ENCODE results near the gene CTNND2.
A peak's percentile ranks its signal among the peaks of the same experiment; 100 is the strongest.

CTNND2 gene

DNA sequence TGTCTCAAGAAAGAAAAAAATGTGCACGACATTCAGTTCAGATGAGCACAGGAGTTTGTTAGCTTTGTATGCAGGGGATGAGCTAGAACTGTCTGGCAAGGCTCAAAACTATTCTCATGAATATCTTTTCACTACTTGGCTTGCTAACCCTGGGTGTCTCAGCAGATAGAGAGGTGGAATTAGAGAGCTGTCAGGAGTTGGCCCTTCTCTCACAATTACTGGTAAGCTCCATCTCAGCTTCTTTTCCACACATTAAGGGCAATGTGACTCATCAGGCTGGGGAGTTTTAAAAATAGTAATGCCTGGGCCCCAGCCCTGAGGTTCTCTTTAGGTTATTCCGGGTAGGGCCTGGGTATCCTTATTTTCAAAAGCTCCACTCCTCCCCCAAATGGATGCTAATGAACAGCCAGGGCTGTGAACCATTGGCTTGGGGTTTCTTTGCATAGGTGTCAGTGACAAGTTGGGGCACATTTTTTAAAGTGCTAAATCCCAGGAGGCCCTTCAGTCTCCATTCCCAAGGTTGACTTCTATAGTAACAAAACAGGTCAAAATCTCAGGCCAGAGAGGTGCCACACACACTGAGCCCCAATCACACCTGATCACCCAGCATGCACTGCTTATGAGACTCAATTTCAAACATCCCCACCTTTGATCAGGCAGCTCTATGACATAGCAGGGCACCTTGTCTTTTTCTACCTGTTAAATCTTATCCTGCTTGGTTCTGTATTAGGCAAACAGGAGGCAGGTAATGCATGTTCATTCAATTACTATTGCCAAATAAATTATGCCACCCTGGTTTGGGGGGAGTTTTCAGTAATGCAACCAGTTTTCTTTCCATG lies 903.5 kb downstream of the CTNND2 start:
- no peak for DNase-seq

DNA sequence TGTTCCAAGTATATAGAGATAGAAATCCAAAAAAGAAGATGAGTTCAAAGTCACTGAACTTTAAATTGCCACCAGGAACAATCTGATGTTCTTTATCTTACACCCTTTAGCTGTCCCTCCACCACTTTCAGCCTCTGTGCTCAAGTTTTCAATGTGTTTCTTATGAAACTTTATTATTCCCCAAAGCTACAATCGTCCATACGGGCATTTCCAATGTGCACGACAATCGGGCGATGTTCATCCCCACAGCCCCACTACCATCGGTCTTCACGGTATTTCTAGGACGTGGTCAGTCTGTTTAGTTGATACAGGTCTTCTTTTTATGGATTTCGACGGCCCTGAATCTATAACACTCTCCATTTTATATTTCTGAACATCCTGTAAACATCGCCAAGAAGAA lies 904.5 kb downstream of the CTNND2 start:
- DNase-seq, result no peak

DNA sequence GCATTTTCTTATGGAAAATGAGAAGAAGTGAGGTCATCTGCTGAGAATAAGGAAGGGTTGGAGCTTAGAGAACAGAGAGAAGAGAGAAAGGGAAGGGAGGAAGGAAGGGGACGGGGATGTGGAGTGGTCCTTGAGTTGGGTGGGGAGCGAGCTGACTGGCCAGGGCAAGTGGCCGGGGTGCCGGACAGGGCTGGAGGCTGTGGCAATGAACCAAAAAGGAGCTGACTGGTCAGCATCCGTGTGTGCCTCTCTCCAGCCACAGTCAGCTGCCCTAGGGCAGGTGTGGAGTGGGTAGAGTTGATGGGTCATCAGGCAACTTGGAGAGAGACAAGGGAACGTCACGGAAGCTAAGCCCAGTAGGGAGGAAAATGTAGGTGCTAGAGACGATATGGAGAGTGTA lies 908.4 kb downstream of the CTNND2 start:
- no peak for DNase-seq

DNA sequence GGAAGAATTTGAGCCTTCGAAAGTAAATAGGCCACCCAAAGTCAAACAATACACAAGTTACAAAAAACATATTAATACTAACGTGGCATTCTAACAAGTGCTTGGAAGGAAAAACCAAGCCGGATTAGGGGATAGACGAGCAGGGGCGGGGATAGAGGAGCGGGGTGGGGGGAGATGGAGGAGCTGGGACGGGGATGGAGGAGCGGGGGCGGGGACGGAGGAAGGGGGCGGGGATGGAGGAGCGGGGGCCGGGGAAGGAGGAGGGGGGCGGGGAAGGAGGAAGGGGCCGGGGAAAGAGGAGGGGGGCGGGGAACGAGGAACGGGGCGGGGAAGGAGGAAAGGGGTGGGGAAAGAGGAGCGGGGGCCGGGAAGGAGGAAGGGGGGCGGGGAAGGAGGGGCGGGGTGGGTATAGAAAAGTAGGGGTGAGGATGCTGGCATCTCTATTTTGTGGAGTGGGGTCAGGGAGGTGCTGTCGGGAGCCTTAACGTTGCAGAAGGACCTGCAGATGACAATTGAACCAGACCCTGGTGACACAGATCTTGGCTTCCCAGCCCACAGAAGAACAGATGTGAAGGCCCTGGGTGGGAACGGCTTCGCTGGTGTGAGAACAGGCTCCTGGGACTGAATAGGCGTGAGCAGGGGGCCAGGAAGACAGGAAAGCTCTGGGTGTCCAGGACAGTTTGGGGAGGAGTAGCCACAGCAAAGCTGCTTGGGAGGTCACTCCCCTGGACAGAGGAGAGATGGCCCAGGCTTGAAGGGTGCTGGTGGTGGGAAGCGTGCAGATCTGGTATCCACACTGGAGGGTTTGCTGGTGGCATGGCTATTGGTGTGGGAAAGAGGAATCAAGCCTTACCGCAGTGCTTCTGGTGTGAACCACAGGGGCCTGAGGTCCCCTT lies 909.9 kb downstream of the CTNND2 start:
- no peak for DNase-seq

DNA sequence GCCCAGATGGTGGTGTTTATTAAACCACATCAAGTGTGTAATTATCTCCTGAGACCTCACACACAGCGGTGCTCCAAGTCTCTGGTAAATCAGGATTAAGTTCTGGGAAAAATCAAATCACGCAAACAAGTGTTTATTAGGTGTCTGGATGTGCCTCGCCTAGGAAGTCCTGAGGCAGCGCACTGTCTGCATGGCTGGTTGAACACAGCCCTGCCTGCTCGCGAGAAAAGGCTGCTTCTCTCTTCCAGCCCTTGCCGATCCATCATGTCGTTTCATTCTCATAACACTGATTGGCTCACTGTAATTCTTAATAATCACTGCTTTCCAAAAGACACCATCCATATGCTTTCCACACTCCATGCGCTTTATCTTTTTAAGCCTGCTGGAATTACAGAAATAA lies 913.6 kb downstream of the CTNND2 start:
- DNase-seq, result no peak

DNA sequence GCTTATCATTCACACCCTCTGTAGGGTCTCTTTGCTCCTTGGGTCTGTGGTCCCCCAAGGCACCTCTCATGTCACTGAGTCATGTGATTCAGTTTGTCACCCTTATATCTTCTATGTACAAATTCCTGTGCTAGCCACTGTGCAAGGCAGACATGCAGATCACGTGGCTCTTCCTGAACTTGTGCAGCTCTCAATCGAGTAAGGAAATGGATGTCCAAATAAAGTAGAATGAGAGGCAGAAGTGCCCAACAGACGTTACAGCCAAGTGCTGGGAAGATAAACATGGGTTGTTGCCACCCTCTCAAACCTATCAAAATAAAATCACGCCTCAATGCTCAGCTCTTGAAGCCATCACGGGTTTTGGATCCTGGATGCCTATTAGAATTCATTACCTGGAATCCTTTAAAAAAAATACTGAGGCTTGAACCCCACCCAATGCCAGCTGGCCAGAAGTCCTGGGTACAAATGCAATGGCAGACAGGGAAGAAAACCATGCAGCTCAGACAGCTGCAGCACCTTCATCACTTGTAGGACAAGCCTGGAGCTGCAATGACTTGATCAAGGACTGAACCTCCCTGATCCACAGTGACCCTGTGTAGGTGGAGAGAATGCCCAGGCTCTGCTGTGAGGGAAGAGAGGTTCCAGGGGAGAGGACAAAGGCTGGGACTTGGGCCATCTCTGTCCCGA lies 914.5 kb downstream of the CTNND2 start:
- DNase-seq, result no peak

DNA sequence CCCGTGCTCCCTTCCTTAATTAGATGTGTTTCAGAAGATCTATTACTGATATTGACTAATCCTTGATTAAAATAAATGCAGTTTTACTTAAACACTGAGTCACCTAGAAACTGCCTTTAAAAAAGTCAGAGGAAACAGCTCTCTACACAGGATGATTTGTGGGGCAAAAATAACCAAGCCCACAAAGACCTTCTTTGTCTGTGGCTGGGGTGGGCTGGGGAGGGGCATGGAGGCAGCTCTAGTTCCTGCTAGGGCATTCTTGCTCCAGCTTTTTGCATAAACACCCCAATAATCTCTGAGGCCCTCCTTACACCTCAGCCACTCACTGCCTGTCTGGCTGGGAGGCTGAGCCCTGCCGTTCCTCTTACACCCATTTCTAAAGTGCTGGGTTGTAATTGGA lies 915.6 kb downstream of the CTNND2 start:
- no peak for DNase-seq

DNA sequence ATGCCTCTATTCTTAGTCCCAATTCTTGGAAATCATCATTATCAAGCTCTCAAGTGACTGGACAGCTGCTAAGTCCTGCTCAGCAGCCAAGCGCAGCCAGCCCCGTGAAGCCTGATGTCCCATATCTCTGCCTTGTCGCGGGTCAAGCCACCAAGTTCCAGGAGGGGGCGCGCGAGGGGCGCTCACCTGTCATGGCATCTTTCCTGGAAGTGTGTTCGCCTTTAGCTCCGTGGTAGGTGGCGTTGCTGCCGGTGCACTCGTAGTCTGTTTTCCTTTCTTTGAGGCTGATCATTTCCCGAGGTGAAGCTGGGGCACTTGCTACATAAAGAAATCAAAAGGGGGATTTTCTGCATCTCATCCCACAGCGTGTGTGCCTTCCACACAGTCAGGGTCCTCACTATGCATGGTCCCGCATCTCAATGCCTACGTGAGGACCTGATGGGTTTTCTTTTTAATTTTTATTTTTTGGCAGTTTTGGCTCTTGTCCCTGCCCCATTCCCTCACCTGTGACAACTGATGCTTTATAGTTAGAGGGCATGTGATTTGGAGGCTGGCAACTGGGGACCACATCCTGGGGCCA lies 916.2 kb downstream of the CTNND2 start:
- DNase-seq, result peak; percentile 46 to 52

DNA sequence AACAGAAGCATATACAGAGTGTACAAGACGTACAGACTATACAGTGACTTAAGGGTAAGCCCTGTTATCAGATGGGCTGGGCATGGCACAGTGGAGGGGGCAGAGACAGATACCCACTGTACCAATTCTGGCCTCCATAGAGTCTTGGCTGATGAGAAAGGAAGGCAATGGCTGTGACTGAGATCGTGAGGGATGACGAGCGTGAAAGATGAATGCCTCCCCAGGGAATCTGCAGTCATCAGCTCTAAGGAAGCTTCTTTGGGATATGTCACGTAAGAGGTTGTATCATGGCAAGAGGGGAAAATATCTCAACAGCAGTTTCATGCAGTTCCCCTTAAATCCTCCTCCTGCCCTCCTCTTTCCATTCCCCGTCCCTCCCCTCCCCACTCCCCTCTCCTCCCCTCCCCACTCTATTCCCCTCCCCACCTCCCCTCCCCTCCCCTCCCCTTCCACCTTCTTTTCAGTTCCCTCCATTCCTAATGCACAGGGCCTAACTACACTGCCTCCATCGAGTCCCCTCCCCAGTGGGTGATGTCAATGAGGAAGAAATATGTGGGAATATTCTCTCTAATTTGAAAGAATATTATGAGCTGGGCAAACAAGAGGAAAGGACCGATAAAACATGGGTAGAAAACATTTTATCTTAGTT lies 916.8 kb downstream of the CTNND2 start:
- no peak for DNase-seq

DNA sequence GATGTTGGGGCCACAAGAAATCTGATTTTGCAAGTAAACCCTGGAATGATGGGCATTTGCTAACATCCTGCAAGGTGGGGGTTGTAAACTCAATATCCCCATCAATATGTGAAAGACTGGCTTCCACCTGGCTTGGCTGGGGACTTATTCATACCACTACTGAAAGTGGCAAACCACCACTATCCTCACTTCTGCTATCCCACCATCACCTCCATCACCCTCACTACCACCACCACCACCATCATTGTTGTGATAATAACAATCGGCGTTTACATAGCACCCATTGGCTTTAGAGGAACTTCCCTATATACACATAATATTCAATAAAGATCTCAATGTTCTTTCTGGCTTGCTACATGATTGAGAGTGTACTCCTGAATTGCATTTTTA lies 918.5 kb downstream of the CTNND2 start:
- DNase-seq, result no peak

DNA sequence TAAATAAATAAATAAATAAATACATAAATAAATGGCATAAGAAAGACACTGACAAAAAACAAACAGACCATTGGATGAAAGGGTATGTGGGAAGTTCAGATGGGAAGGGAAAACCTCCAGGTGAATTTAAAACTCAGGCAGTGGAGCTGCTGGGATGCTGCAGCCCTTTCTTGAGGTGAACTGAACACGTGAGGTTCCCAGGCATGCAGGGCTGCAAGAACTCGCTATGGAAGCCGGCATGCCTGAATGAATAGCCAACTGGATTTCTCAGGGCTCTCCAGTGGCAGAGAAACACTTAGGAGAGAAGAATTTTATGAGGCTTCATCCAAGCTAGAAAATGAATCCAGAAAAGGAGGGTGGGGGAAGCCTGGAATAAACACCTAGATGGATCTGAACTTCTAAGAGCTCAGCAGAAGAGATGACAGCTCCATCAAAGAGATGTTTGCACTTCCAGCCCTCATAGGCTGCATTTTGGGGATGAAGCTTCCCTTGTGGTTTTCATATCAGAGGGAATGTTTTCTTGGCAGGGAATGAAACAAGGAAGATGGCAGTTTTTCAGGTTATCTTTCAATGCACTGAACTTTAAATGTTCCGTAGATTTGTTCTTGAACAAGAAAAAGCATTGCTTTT lies 919.0 kb downstream of the CTNND2 start:
- no peak for DNase-seq

DNA sequence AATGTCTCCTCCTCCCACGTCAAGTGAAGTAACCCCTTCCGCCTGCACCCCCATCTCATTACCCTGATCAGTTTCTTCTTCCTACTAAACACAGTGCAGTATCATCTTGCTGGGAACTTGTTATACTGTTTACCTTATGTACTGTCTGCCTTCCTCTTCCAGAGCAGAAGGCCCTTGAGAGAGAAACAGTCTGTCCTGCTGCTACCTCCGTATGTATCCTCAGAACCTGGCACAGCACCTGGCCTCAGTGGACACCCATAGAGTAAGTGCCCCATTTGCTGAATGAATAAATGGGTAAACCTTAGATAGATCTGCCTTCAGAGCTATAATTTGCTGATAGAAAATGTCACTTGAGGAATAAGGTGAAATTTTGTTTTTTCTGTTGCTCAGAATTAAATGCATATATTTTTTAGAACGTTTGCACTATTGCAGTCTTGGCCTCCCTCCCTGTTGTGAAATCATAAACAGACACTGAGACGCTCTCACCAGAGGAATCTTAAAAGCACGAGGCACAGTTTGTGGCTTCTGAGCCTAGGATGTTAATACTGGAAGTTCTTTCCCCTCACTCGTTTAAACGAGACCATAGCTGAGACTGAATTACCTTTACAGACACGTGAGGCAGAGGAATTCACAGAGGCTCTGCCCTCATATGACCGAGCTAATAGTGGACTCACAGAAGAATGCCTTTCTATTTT lies 920.1 kb downstream of the CTNND2 start:
- DNase-seq, result no peak

DNA sequence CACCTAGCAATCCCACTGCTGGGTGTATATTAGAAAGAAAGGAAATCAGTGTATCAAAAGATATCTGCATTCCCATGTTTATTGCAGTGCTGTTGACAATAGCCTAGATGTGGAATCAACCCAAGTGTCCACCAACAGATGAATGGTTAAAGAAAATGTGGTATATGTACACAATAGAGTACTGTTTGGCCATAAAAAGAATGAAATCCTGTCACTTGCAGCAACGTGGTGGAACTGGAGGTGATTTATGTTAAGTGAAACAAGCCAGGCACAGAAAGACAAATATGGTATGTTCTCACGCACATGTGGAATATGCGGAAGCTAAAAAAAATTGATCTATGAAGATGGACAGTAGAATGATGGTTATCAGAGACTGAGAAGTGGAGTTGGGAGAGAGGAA lies 921.6 kb downstream of the CTNND2 start:
- no peak for DNase-seq

DNA sequence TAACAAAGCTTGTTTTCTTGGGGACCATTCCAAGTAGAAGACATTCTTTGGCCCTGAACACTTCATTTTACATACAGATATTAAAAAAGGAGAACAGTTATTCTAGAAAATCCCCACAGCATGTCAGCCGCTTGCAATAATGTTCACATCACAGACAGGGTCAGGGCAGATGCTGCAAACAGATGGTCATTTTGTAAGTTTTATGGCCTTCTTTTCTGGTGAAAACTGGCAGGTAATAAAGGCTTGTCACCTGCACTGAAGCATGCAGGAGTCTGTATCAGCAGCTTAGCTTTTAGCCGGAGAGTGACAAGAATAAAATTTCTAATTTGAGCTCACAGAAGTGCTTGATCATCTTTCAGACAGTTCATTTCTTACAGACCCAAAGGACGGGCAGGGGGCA lies 922.3 kb downstream of the CTNND2 start:
- no peak for DNase-seq

DNA sequence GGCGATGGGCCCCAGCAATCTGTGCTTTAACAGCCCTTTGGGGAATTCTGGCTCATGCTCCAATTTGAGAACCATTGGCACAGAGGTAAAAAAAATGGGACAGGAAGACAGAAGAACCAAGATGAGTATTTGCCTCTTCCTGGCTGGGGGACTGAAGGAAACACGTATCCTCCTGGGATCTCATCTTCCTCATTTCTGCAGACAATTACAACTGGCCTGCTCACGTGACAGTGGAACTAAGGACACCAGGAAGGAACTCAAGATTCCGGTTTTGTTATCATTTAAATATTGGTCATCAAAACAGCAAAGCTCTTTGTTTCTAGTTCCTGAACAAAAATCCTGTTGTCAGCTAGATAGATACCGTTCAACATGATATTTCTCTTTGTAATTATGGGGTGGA lies 927.2 kb downstream of the CTNND2 start:
- DNase-seq, result no peak

DNA sequence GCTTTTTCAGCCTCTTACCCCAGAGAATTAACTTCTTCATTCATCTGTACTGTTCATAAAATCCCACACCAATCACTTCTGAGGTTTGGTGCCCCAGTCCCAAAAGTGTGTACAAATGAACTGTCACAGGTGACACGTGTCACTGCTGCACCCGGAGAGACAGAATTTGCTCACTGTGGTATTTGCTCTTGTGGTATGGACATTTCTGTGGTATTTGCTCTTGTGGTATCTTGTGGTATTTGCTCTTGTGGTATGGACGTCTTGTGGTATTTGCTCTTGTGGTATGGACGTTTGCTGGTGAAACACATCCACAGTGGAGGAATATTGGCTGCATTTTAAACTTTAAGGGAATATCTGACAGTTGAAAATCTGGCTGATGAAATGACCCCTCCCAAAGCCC lies 928.3 kb downstream of the CTNND2 start:
- DNase-seq, result no peak

DNA sequence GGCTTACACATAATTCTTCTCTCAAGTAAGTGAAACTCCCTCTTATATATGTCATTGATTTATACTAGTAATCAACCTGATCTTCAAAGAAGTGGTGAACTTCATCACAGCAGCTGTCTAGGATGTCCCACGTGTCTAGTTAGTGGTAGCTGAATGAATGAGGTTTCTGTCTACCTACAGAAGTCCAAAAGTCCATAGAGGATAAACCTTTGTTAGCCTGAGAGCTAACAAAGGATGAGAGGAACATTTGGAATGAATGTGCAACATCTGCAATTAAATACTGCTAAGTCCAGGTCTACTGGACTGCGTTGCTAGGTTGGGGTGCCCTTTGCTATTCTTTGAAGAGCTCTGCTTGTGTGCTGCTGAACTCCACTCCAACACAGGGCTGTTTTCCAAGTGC lies 929.4 kb downstream of the CTNND2 start:
- DNase-seq, result no peak

DNA sequence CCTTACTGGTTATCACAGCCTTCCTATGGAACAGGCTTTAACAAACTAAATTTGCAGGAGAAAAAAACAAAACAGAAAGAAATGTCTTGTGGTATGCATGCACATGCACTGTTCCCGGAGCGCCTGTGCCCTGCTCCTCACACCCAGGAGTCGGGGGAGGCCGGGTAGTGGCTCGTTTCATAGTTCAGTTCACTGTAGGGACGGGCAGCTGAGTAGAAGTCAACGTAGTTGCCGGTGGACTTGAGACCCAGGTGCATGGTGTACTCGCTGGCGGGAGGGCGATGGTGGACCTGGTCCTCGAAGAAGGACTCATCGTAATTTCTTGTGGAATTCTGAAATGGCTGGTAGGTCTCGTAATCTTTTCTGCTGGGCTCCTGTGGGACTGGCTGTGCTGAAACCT lies 930.9 kb downstream of the CTNND2 start:
- DNase-seq, result no peak

DNA sequence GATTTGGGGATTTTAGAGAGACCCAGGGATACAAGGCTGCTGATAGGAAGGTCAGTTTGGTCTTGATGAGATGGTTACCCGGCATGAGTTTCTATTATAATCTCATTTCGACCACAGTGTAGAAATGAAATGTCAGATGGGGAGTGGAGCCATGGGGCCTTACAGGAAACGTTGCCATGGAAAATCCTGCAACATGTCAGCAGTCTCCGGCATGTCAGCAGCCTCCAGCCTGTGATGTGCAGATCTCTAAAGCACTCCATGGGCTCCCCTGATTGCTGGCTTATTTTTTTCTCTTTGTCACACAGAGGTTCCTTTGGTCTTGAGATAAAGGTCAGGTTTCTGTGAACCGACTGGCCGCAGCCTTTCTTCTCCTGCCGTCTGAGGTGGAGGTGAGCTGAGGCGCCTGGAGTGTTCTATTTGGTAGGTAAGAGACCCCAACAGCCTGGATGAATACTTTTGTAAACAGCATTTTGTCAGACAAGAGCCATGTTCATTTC lies 934.5 kb downstream of the CTNND2 start:
- no peak for DNase-seq

DNA sequence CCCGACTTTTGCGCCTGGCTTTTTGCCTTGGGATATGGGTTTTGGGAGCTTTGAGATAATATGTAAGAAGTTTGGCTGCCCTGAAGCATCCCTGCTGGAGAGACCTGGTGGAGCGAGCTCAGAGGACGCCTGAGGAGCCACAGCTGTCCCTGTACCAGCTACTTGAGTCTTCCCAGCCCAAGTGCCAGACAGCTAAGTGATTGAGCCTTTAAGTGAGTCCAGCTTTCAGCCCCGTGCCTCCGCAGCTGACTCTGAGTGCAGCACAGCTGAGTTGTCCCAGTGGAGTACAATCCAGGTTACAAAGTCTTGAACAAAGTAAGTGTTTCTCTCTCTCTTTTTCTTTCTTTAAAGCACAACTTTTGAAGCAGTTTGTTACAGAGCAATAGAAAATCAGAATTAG lies 939.4 kb downstream of the CTNND2 start:
- no peak for DNase-seq

DNA sequence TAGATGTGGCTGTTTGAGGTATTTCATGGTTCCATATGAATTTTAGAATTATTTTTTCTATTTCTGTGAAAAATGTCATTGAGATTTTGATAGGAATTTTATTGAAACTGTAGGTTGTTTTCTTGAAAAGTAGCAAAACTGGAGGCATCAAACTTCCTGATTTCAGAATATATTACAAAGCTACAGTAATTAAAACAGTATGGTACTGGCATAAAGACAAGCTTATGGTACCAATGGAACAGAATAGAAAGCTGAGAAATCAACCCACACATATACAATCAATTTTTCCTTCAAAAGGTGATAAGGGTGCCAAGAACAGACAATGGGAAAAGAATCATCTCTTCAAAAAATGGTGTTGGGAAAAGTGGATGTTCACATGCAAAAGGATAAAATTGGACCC lies 945.5 kb downstream of the CTNND2 start:
- DNase-seq, result no peak
